ENCODE measurements around the gene TMEM108. TPM values are rescaled to one million over a fixed set of nuclear protein-coding genes. Genes with fewer than 3 reads are reported as not detected.
"Not testable (repeated sequence)": the region's sequence is repeated elsewhere in the genome, so short reads cannot be mapped to it uniquely, and the experiment has no call there.

TMEM108 gene
- total RNA-seq, 2 donors from 2014 or later = 1.6 TPM; not detected in 1

DNA sequence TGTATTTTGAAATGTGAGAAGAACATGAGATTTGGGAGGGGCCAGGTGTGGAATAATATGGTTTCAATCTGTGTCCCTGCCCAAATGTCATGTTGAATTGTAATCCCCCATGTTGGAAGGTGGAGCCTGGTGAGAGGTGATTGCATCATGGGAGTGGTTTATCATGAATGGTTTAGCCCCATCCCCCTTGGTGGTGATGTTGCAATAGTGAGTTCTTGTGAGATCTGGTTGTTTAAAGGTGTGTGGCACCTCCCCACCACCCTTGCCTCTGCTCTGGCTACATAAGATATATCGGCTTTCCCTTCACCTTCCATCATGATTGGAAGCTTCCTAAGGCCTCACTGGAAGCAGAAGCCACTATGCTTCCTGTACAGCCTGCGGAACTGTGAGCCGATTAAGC, 23.9 kb upstream of the TMEM108 start:
- intact Hi-C loops (cut with DNase I) = no loop called here
- ATAC-seq (no peak), DNase-seq (no peak)
- Histone ChIP-seq H3K27me3 (no peaks in the 10 kb centered on the region), H3K36me3 (replicated peaks in 1 of 2; ENCODE audit: insufficient read depth in 1 of 2, low read depth in 2 of 2) (no peaks in the 10 kb centered on the region), H3K9me3 (no peaks in the 10 kb centered on the region), H3K4me1 (no peaks in the 10 kb centered on the region), H3K4me3 (no peak overlapping the region), H3K27ac (no peak overlapping the region)
- WGBS, 2 donors = 87% methylated on average over 3 of the region's 3 CpGs
- TF ChIP-seq POLR2A (IDR thresholded peaks at IDR 0.05) = no peak
- TF ChIP-seq, protein P1, sequence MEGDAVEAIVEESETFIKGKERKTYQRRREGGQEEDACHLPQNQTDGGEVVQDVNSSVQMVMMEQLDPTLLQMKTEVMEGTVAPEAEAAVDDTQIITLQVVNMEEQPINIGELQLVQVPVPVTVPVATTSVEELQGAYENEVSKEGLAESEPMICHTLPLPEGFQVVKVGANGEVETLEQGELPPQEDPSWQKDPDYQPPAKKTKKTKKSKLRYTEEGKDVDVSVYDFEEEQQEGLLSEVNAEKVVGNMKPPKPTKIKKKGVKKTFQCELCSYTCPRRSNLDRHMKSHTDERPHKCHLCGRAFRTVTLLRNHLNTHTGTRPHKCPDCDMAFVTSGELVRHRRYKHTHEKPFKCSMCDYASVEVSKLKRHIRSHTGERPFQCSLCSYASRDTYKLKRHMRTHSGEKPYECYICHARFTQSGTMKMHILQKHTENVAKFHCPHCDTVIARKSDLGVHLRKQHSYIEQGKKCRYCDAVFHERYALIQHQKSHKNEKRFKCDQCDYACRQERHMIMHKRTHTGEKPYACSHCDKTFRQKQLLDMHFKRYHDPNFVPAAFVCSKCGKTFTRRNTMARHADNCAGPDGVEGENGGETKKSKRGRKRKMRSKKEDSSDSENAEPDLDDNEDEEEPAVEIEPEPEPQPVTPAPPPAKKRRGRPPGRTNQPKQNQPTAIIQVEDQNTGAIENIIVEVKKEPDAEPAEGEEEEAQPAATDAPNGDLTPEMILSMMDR (IDR thresholded peaks at IDR 0.05) = no peak

DNA sequence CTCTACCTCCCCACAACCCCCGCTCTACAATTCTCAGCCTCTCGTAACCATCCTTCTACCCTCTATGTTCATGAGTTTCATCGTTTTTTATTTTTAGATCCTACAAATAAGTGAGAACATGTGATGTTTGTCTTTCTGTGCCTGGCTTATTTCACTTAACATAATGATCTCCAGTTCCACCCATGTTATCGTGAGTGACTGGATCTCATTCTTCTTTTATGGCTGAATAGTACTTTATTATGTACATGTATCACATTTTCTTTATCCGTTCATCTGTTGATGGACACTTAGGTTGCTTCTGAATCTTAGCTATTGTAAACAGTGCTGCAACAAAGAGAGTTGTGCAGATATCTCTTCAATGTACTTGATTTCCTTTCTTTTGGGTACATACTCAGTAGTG, 22.6 kb upstream of the TMEM108 start:
- 70 to 72% methylated on average over 5 of the region's 5 CpGs for WGBS, 2 donors

DNA sequence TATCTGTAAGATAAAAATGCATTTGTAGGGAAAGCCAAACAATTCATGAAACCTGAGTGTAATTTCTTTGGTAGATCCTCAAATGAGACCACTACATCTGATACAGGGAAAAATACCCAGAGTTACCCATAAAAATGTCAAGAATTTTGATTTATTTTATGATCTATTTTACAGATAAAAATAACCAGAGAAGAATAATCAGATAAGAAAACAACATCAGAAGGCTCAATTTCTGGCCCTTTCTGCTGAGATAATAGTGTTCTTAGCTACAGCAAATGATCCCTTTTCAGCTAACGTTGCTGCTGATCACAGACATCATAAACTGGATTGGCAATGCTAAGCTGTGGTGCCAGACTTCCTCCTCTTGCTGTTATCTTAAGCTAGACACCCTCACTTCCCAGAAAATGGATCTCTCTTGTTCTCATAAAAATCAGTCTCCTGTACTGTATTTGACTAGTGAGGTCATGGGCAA, 21.3 kb upstream of the TMEM108 start:
- Histone ChIP-seq H3K4me3 (no peak overlapping the region), H3K4me1 (no peaks in the 10 kb centered on the region), H3K27ac (no peak overlapping the region), H3K27me3 (no peaks in the 10 kb centered on the region), H3K9me3 (no peaks in the 10 kb centered on the region), H3K36me3 (replicated peaks in 1 of 2; ENCODE audit: insufficient read depth in 1 of 2, low read depth in 2 of 2) (no peaks in the 10 kb centered on the region)
- 7 to 26% methylated on average over 1 of the region's 1 CpG for WGBS, 2 donors
- intact Hi-C loops (cut with DNase I) = no loop called here
- TF ChIP-seq, protein P1 (IDR thresholded peaks at IDR 0.05) = no peak
- TF ChIP-seq POLR2A (IDR thresholded peaks at IDR 0.05) = no peak
- ATAC-seq = no peak
- no peak for DNase-seq

More for the DNA sequence above, 22.6 kb upstream of the TMEM108 start:
- intact Hi-C loops (cut with DNase I); DNase-seq; H3K27me3 ChIP-seq; H3K27ac ChIP-seq; ATAC-seq; H3K4me3 ChIP-seq; H3K4me1 ChIP-seq; H3K9me3 ChIP-seq; H3K36me3 ChIP-seq (replicated peaks in 1 of 2; ENCODE audit: insufficient read depth in 1 of 2, low read depth in 2 of 2): not testable (repeated sequence)

- TF ChIP-seq, protein P1 (IDR thresholded peaks at IDR 0.05) = no peak
- no peak for TF ChIP-seq POLR2A (IDR thresholded peaks at IDR 0.05)
- ATAC-seq (no peak), DNase-seq (no peak)
- Histone ChIP-seq H3K4me1 (no peaks in the 10 kb centered on the region), H3K4me3 (no peak overlapping the region), H3K27ac (no peak overlapping the region), H3K36me3 (replicated peaks in 1 of 2; ENCODE audit: insufficient read depth in 1 of 2, low read depth in 2 of 2) (no peaks in the 10 kb centered on the region), H3K9me3 (no peaks in the 10 kb centered on the region), H3K27me3 (no peaks in the 10 kb centered on the region)
- intact Hi-C loops (cut with DNase I) = no loop called here
- WGBS, 2 donors = 73 to 76% methylated on average over 3 of the region's 3 CpGs
Observed at GRCh38 chr3:133018921-133019320, 19.3 kb upstream of the TMEM108 start.

- Histone ChIP-seq H3K27ac (no peak overlapping the region), H3K27me3 (no peaks in the 10 kb centered on the region), H3K9me3 (no peaks in the 10 kb centered on the region), H3K4me1 (no peaks in the 10 kb centered on the region), H3K36me3 (replicated peaks in 1 of 2; ENCODE audit: insufficient read depth in 1 of 2, low read depth in 2 of 2) (no peaks in the 10 kb centered on the region), H3K4me3 (no peak overlapping the region)
- intact Hi-C loops (cut with DNase I) = no loop called here
- no peak for DNase-seq
- TF ChIP-seq, protein P1 (IDR thresholded peaks at IDR 0.05) = no peak
- TF ChIP-seq POLR2A (IDR thresholded peaks at IDR 0.05) = no peak
- 65 to 94% methylated on average over 2 of the region's 2 CpGs for WGBS, 2 donors
- ATAC-seq = no peak
Observed at GRCh38 chr3:133021206-133021605, 17.0 kb upstream of the TMEM108 start.

All from body of pancreas (tissue), 4 donors.